Testis (tissue), 2 donors: ENCODE results near the gene RAPGEF6.

ENCODE experiments used
- POLR2A ChIP-seq: fragments of 450-650 bp; IDR thresholded peaks from one replicate; pipeline ENCODE4 v1.6.1; 2017; ENCODE audit warnings: antibody characterized with exemption, mild to moderate bottlenecking, moderate library complexity
- TF ChIP-seq, protein P1 (sequence below), 3 experiments: fragments of 450-650 bp in 2 of 3; fragments of 200-600 bp in 1 of 3; sonication (generic) in 1 of 3; IDR thresholded peaks; one replicate each; pipeline ENCODE4 v1.5.1; 2016 to 2019; ENCODE audit warnings: antibody characterized with exemption in 3 of 3, mild to moderate bottlenecking in 2 of 3, moderate library complexity in 1 of 3

DNA sequence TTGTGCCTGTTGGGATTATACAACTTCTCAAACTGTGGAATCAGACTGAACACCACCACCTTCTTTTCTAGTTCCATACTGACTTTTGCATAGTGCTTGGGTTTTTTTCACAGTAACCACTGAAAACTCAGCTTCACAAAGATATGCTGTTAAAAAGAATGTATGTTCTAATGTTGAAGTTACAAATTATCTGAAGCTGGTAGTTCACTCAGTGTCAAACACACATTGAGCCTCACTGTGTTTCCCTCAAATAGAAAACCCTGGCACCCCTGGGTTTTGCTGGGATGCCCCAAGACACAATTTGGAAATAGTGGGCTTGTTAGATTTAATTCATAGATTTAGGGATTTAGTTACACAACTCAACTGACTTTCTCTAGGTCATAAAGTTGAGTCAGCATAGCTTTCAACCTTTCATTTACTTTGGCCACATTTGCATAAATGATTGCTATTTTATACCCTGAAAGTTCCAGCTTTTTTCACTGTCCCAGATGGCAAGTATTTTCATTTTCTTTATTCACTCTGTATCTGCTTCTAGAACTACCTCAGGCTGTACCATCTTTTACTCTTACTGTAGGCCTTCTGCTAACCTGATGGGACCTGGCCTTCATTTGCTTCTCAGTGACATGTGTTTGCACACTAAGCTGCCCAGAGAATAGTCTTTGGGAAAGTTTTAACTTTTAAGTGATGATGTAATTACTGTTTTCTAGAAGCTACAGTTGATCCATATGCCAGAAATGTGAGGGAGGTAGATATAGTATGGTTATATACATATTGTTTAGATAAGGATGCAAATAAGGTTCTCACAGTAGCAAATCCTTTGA, 256.1 kb downstream of the RAPGEF6 start:
- no peak for TF ChIP-seq POLR2A
- TF ChIP-seq, protein P1, sequence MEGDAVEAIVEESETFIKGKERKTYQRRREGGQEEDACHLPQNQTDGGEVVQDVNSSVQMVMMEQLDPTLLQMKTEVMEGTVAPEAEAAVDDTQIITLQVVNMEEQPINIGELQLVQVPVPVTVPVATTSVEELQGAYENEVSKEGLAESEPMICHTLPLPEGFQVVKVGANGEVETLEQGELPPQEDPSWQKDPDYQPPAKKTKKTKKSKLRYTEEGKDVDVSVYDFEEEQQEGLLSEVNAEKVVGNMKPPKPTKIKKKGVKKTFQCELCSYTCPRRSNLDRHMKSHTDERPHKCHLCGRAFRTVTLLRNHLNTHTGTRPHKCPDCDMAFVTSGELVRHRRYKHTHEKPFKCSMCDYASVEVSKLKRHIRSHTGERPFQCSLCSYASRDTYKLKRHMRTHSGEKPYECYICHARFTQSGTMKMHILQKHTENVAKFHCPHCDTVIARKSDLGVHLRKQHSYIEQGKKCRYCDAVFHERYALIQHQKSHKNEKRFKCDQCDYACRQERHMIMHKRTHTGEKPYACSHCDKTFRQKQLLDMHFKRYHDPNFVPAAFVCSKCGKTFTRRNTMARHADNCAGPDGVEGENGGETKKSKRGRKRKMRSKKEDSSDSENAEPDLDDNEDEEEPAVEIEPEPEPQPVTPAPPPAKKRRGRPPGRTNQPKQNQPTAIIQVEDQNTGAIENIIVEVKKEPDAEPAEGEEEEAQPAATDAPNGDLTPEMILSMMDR (IDR thresholded peaks at IDR 0.05) = no peak
